GM18520 (cell line): ENCODE data around the gene SVIL.
"Not testable (repeated sequence)": the region's sequence is repeated elsewhere in the genome, so short reads cannot be mapped to it uniquely, and the experiment has no call there.

ENCODE experiments used
- ATAC-seq: cut with Tn5 transposase; IDR thresholded peaks from one replicate; pipeline ENCODE4 v1.9.1; 2021; ENCODE audit not compliant: unreplicated experiment

The SVIL gene

DNA sequence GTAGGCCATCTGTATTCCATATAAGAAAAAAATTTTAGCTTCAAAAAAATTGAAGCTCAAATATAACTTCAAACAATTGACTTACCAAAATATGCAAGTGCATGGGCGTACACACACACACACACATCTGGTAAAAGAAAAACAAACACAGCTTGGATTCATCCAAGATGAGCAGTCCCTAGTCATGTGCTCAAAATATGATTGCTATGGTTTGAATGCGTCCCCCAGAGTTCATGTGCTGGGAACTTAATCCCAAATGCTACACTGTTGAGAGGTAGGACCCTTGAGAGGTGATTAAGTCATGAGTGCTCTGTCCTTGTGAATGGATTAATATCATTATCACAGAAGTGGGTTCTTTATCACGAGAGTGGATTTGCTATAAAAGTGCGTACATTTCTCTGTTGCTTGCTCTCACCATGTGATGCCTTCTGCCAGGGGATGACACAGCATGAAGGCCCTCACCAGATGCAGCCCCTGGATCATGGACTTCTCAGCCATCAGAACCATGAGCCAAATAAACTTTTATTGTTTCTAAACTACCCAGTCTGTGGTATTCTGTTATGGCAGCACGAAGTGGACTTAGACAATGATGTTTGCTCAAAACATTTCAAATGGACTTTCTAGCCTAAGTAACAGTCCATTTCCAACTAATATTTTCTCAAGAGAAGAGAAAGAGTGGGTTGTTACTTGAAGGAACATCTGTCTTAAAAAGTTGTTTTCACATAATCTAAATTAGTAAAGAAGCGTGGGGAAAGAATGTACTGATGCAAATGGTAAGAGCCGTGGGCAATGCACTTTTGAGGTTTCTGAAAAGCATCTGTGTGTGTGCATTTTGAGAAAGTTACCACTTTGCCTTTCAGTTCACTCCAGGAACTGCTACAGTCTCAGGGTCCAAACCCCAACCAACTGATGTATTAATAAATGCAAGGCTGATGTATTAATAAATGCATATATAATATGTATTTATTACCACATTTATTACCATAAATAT lies 15.1 kb upstream of the SVIL start:
- ATAC-seq: no peak

- ATAC-seq: no peak
These were observed 14.2 kb upstream of the SVIL start for GRCh38 chr10:29648983-29649268.

- no peak for ATAC-seq
These were observed 13.6 kb upstream of the SVIL start for GRCh38 chr10:29648114-29648982.

DNA sequence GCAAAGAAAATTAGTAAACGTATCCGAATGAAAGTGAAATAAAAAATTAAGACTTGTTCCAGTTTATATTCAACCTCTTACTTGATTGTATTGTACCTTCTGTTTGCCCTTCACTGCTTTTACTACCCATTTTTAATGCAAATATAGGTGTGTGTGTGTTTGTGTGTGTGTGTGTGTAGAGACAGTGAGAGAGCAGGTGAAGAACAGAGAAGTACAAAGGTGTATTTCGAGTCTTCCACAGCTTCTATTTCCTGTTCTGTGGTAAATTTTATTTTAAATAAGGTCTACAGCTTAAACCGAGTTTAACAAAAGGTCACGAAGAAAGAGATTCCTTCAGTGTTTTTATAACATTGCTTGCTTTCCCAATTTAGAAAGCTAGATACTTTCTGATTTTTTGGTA lies 12.7 kb upstream of the SVIL start:
- no peak for ATAC-seq

- ATAC-seq: no peak
These were observed 12.2 kb upstream of the SVIL start for GRCh38 chr10:29646960-29647461.

- no peak for ATAC-seq
These were observed 11.6 kb upstream of the SVIL start for GRCh38 chr10:29646238-29646902.

GRCh38 chr10:29643771-29644501 lies 9.2 kb upstream of the SVIL start:
- ATAC-seq: no peak

- no peak for ATAC-seq
These were observed 8.2 kb upstream of the SVIL start for GRCh38 chr10:29642990-29643389.

- ATAC-seq: no peak
These were observed 2.8 kb upstream of the SVIL start for GRCh38 chr10:29637537-29637936.

GRCh38 chr10:29636178-29636577 lies 1.4 kb upstream of the SVIL start:
- no peak for ATAC-seq

- no peak for ATAC-seq
These were observed 957 bp upstream of the SVIL start for GRCh38 chr10:29635711-29636144.

- no peak for ATAC-seq
These were observed 666 bp downstream of the SVIL start for GRCh38 chr10:29634105-29634504.

DNA sequence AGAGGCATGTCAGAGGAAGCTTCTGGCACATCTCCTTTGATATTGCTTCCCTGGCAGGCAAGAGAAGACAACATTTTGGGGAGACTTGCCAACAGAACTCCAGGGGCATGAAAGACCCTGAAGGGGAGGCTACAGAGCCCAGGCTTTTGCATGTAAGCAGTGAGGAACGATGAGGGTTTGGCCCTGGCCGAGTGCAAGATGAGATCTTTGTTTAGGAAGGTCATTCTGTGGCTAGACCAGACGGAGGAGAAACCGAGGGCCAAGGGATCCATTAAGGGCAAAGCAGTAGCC lies 3.8 kb downstream of the SVIL start:
- ATAC-seq: no peak

GRCh38 chr10:29630205-29631048 lies 4.3 kb downstream of the SVIL start:
- no peak for ATAC-seq

- no peak for ATAC-seq
These were observed 5.8 kb downstream of the SVIL start for GRCh38 chr10:29628912-29629526.

- no peak for ATAC-seq
These were observed 6.5 kb downstream of the SVIL start for GRCh38 chr10:29628311-29628710.

GRCh38 chr10:29627201-29628132 lies 7.3 kb downstream of the SVIL start:
- no peak for ATAC-seq

DNA sequence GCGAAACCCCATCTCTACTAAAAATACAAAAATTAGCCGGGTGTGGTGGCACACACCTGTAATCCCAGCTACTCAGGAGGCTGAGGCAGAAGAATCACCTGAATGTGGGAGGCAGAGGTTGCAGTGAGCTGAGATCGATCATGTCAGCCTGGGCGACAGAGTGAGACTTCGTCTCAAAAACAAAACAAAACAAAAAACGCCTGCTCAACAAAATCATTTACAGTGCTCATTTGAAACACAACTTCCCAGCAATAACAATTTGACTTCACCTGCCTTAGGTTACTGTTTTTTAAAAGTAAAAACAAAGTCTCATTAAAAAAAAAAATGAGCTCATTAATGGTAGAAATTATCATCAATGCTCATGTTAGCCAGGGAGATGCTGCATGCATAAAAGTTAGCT lies 10.4 kb downstream of the SVIL start:
- not testable (repeated sequence) for ATAC-seq
